BJ (cell line): ENCODE data around the gene ZNF253. TPM values are rescaled to one million over a fixed set of nuclear protein-coding genes. Genes with fewer than 3 reads are reported as not detected.
"Not testable (repeated sequence)": the region's sequence is repeated elsewhere in the genome, so short reads cannot be mapped to it uniquely, and the experiment has no call there.

ENCODE experiments used
- CTCF ChIA-PET: fragments of 350-600 bp; formaldehyde crosslinking; extraction: SDS; loops from one replicate; lab custom pipeline; 2021; ENCODE audit warnings: antibody characterized with exemption, inconsistent platforms; lab: Yijun Ruan, JAX
- POLR2A ChIA-PET: fragments of 300-600 bp; sonication (Branson Sonifier 250); formaldehyde crosslinking; extraction: SDS; loops from one replicate; lab custom pipeline; 2021; ENCODE audit warnings: antibody characterized with exemption; lab: Charles Lee
- DNase-seq: peaks from one replicate; pipeline ENCODE4 v3.0.0-alpha.2; 2011; ENCODE audit warnings: low read depth
- H3K27me3 ChIP-seq: 2 replicates; pipeline ENCODE4 v1.6.0; 2011; ENCODE audit warnings: low read length; ENCODE audit not compliant: control insufficient read depth, insufficient read depth
- H3K36me3 ChIP-seq: 2 replicates; pipeline ENCODE4 v1.5.1; 2011; ENCODE audit warnings: low read length; ENCODE audit not compliant: control insufficient read depth, insufficient read depth
- H3K4me3 ChIP-seq: 2 replicates; pipeline ENCODE4 v1.5.1; 2011; ENCODE audit warnings: low read depth, mild to moderate bottlenecking, control low read depth, low read length
- polyA plus RNA-seq: library from polyadenylated mRNA; depleted of rRNA; stranded (reverse); fragments of >200 nt; gene quantifications from 2 replicates; pipeline ENCODE4 v1.2.3, GENCODE V29; 2011
- TF ChIP-seq, protein P1 (sequence below): IDR thresholded peaks from 2 replicates; pipeline ENCODE4 v1.5.1; 2011; ENCODE audit warnings: low read depth, mild to moderate bottlenecking, control low read depth, inconsistent platforms, low read length, moderate library complexity; ENCODE audit not compliant: insufficient read depth

Gene ZNF253
- polyA plus RNA-seq, 1 experiment = 0.67 TPM

DNA sequence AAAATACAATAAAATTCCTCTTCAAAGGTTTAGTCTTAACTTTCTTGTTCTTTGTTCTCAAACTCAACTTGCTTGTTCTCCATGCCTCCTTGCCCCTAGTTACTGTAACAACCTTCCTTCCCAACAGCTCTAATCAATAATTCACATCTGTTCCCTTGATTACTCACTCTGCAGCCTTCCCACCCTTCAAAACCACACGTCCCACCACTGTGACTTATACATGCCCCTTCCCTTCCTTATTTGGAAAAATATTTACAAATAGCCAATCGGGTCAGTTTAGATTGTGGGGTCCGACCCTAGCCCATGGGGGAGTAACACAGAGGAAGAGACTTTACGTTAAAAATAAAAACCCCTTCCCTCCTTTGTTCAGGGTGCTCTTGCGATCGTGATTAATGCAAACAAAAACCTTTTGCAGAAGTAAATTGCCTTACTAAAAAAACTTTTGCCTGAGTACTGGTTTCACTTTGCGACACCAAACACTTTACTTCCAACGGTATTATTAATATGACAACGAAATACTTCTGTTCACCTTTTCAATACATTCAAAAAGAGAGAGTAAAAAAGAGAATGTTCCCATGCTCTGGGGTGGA, 34.6 kb downstream of the ZNF253 start:
- Histone ChIP-seq H3K4me3 (peak overlapping the region; percentile 62), H3K36me3 (no peaks in the 10 kb centered on the region), H3K27me3 (no peaks in the 10 kb centered on the region)
- TF ChIP-seq, protein P1, sequence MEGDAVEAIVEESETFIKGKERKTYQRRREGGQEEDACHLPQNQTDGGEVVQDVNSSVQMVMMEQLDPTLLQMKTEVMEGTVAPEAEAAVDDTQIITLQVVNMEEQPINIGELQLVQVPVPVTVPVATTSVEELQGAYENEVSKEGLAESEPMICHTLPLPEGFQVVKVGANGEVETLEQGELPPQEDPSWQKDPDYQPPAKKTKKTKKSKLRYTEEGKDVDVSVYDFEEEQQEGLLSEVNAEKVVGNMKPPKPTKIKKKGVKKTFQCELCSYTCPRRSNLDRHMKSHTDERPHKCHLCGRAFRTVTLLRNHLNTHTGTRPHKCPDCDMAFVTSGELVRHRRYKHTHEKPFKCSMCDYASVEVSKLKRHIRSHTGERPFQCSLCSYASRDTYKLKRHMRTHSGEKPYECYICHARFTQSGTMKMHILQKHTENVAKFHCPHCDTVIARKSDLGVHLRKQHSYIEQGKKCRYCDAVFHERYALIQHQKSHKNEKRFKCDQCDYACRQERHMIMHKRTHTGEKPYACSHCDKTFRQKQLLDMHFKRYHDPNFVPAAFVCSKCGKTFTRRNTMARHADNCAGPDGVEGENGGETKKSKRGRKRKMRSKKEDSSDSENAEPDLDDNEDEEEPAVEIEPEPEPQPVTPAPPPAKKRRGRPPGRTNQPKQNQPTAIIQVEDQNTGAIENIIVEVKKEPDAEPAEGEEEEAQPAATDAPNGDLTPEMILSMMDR = no peak
- peak; percentile 17 for DNase-seq
- ChIA-PET POLR2A (interaction anchor here (1.2 kb wide), 1 partner anchor 34 kb away, joined by 3 read pairs; the partner anchor contains the start of gene ZNF253), CTCF (no interaction called here)

DNA sequence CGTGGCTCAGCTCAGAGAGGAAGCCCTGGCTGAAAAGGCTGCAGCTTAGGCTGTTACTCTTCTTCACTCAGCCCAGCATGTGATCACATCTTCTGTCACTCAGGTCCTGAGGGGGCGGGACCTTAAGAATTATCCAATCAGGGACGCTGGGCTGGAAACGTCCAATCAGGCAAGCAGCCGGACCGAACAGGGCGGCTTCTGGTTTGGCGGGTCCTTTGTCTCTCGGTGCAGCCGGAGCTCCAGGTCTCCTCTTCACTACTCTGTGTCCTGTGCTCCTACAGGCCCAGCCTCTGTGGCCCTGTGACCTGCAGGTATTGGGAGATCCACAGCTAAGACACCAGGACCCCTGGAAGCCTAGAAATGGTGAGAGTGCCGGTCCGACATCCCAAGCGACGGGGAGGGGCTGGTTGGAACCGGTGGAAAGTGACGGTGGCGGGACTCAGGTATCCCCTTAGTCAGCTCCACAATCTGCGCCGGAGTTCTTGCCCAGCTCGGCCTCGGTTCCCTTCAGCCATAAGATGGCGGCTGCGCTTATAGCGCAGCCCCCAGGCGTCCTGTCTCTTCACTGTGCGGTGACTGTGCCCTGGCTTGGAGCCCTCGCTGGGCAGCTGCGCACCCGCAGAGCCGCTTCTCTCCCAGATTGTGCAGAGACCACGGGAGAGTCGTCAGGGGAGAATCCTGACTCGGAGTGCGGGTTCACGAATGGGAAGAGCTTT, 35.2 kb downstream of the ZNF253 start, which contains the start of gene ZNF93:
ZNF93 (plus strand) TSS at position 218 of the 716 bp plus-strand sequence; CDS start at position 361, 143 bp downstream.
- Histone ChIP-seq H3K4me3 (peak within 1 kb of the TSS; percentile 62), H3K36me3 (no peaks in the 10 kb centered on the region), H3K27me3 (no peaks in the 10 kb centered on the region)
- ChIA-PET POLR2A (interaction anchor here (1.2 kb wide), 1 partner anchor 35 kb away, joined by 3 read pairs; the partner anchor contains the start of gene ZNF253), CTCF (interaction anchor here (0.8 kb wide), 1 partner anchor 257 kb away, joined by 3 read pairs; the partner anchor contains the start of gene GMIP)
- DNase-seq = peak; percentile 87
- TF ChIP-seq, protein P1 = no peak

DNA sequence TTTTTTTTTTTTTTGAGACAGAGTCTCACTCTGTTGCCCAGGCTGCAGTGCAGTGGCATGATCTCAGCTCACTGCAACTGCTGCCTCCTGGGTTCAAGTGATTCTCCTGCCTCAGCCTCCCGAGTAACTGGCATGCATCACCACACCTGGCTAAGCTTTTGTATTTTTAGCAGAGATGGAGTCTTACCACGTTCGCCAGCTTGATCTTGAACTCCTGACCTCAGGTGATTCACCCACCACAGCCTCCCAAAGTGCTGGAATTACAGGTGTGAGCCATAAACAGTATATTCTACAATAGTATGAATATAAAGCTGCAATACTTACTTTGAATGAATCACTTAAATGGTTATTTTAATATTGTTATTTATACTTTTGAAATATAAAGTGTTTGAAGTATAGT, 41.9 kb downstream of the ZNF253 start:
- H3K4me3 ChIP-seq, DNase-seq, H3K27me3 ChIP-seq, H3K36me3 ChIP-seq, POLR2A ChIA-PET: not testable (repeated sequence)
- CTCF ChIA-PET = interaction anchor here (0.7 to 1.5 kb wide), 3 partner anchors 10 to 53 kb away, joined by 3 to 5 read pairs (median 3); no protein-coding TSS in a partner anchor

DNA sequence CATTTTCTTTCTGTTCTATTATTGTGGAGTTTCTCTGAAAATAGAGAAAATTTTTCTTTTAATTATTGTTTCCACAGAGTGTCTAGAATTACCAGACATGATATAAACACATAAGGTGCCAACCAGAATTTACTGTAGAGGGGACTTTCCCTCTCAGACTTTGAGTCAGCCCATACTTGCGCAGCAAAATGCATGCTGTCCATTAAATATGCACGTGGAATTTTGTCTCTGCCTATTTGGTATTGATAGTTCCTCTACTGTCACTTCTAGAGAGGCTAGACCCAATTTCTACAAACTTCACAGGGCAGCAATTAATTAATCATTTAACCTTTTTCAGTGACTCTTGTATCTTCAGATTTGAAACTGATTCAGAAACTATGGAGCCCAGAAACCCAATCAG, 44.0 kb downstream of the ZNF253 start:
- no peak for DNase-seq
- POLR2A ChIA-PET = no interaction called here
- CTCF ChIA-PET = no interaction called here

DNA sequence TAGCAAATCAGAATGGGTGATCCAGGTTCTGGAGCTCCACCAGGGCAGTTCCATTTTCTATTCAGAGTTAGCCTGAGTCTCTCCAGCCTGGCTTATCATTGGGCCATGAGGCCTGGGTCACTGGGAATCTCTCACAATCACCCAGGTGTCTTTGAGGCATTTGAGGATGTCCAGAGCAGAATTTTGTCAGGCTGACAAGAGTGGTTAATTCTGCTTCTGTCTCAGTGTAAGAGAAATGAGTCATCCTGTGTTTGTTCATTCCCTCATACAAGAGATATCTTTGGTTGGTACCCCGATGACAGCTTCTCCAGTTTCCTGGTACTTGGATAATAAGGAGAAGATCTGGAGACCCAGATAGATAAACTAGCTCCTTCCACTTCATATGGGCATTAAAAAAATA, 45.5 kb downstream of the ZNF253 start:
- POLR2A ChIA-PET = no interaction called here
- CTCF ChIA-PET = interaction anchor here (0.5 kb wide), 1 partner anchor 238 kb away, joined by 5 read pairs; no protein-coding TSS in a partner anchor
- TF ChIP-seq, protein P1 = no peak
- H3K4me3 ChIP-seq = no peak overlapping the region
- no peaks in the 10 kb centered on the region for H3K36me3 ChIP-seq
- no peak for DNase-seq
- no peaks in the 10 kb centered on the region for H3K27me3 ChIP-seq

More for the DNA sequence above, 44.0 kb downstream of the ZNF253 start:
- Histone ChIP-seq H3K36me3 (no peaks in the 10 kb centered on the region), H3K4me3 (no peak overlapping the region), H3K27me3 (no peaks in the 10 kb centered on the region)
- TF ChIP-seq, protein P1 = no peak
